Caco-2 (cell line): ENCODE data around the gene LRIG1. TPM values are rescaled to one million over a fixed set of nuclear protein-coding genes. Genes with fewer than 3 reads are reported as not detected.
A peak's percentile ranks its signal among the peaks of the same experiment; 100 is the strongest.

ENCODE experiments used
- BruUV-seq: library from RNA; stranded (reverse); fragments of 400-500 nt; replicated peaks from 2 replicates; lab custom pipeline; 2021; lab: Mats Ljungman, UMichigan
- CTCF ChIA-PET: fragments of 300-600 bp; sonication (Branson Sonifier 250); formaldehyde crosslinking; loops from one replicate; lab custom pipeline; 2022; ENCODE audit warnings: antibody characterized with exemption; lab: Charles Lee
- POLR2A ChIA-PET: fragments of 300-600 bp; sonication (Branson Sonifier 250); formaldehyde crosslinking; loops from one replicate; lab custom pipeline; 2022; ENCODE audit warnings: antibody characterized with exemption; lab: Charles Lee
- DNase-seq, 2 experiments: peaks; one replicate each; pipeline versions ENCODE4 v3.0.0 to v3.0.0-alpha.2; 2020 to 2022
- H3K27me3 ChIP-seq: replicated peaks from 2 replicates; pipeline ENCODE4 v1.6.0; 2011; ENCODE audit warnings: low read length; ENCODE audit not compliant: control insufficient read depth, insufficient read depth
- H3K36me3 ChIP-seq: 2 replicates; pipeline ENCODE4 v1.5.1; 2011; ENCODE audit warnings: low read length; ENCODE audit not compliant: control insufficient read depth, insufficient read depth
- H3K4me1 ChIP-seq: fragments of 250-450 bp; sonication (Bioruptor Pico); 2 replicates; pipeline ENCODE4 v1.5.1; 2020; ENCODE audit warnings: mild to moderate bottlenecking
- H3K4me3 ChIP-seq: 2 replicates; pipeline ENCODE4 v1.5.1; 2011; ENCODE audit warnings: low read depth, mild to moderate bottlenecking, control low read depth, low read length
- H3K9me3 ChIP-seq: fragments of 250-450 bp; sonication (Bioruptor Pico); 2 replicates; pipeline ENCODE4 v1.5.1; 2020; ENCODE audit warnings: mild to moderate bottlenecking, moderate library complexity
- H3K27ac Mint-ChIP-seq: one replicate; pipeline ENCODE4 v1.8.0; 2022; ENCODE audit warnings: mixed read lengths; ENCODE audit not compliant: unreplicated experiment
- H3K27me3 Mint-ChIP-seq: one replicate; pipeline ENCODE4 v1.8.0; 2022; ENCODE audit warnings: mixed read lengths; ENCODE audit not compliant: insufficient read depth, unreplicated experiment
- H3K36me3 Mint-ChIP-seq: one replicate; pipeline ENCODE4 v1.8.0; 2022; ENCODE audit warnings: mild to moderate bottlenecking, mixed read lengths; ENCODE audit not compliant: insufficient read depth, unreplicated experiment
- H3K4me1 Mint-ChIP-seq: one replicate; pipeline ENCODE4 v1.8.0; 2022; ENCODE audit warnings: low read depth, mixed read lengths; ENCODE audit not compliant: unreplicated experiment
- H3K4me3 Mint-ChIP-seq: one replicate; pipeline ENCODE4 v1.8.0; 2022; ENCODE audit warnings: mild to moderate bottlenecking, moderate library complexity, mixed read lengths; ENCODE audit not compliant: unreplicated experiment
- H3K9me3 Mint-ChIP-seq: one replicate; pipeline ENCODE4 v1.8.0; 2022; ENCODE audit warnings: mixed read lengths; ENCODE audit not compliant: unreplicated experiment
- CTCF ChIP-seq, 2 experiments: fragments of 200-600 bp in 1 of 2; IDR thresholded peaks; 1 replicate in 1 of 2; 2 replicates in 1 of 2; pipeline versions ENCODE4 v1.5.1 to v1.8.0; 2011 to 2022; ENCODE audit warnings: antibody characterized with exemption in 1 of 2, control low read depth in 1 of 2, inconsistent platforms in 1 of 2, low read depth in 1 of 2, low read length in 1 of 2, mild to moderate bottlenecking in 1 of 2, moderate library complexity in 1 of 2; ENCODE audit not compliant: insufficient read depth in 1 of 2, severe bottlenecking in 1 of 2, unreplicated experiment in 1 of 2
- intact Hi-C: fragments of 100-400 bp; cut with micrococcal nuclease; formaldehyde crosslinking; loops from one replicate; pipeline ENCODE4 v1.10.0; 2022; ENCODE audit not compliant: unreplicated experiment
- total RNA-seq: library from RNA; stranded (reverse); gene quantifications from 2 replicates; pipeline ENCODE4 v1.2.3, GENCODE V29; 2022

LRIG1 gene
- total RNA-seq, 1 experiment from 2014 or later, result 43.4 TPM

DNA sequence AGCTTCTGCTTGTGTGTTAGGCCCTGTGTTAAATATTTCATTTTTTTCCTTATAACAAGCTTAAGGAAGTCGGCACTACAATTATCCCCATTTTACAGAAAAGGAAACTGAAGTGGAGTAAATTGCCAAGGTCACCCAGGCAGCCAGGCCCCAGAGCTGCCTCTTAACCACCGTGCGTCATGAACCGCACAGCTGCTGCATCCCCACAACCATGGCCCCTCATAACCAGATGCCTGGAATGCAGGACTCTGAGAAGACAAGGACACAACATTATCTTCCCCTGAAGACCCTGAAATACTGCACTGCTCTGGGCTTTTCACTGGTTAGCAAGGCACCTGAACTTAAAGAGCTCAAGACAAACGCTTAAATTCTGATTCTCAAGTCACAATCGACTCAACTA, 14.6 kb downstream of the LRIG1 start:
- no peaks in the 10 kb centered on the region for H3K9me3 ChIP-seq
- H3K4me1 ChIP-seq, result peaks cover 74% of the 10 kb centered on the region
- BruUV-seq, result no TSS peak
- Mint-ChIP-seq H3K36me3 (peaks cover 7% of the 10 kb centered on the region), H3K4me3 (no peak overlapping the region), H3K27ac (no peak overlapping the region), H3K9me3 (no peaks in the 10 kb centered on the region), H3K4me1 (peaks cover 51% of the 10 kb centered on the region), H3K27me3 (no peaks in the 10 kb centered on the region)
- TF ChIP-seq CTCF (IDR thresholded peaks at IDR 0.05; ENCODE audit: insufficient read depth in 1 of 2, low read depth in 1 of 2, low read length in 1 of 2, severe bottlenecking in 1 of 2, unreplicated experiment in 1 of 2), result no peak
- H3K36me3 ChIP-seq, result no peaks in the 10 kb centered on the region; the same call in 1 of the 2 replicates
- H3K4me3 ChIP-seq, result no peak overlapping the region
- CTCF ChIA-PET, result no interaction called here
- POLR2A ChIA-PET, result no interaction called here
- no peak for DNase-seq
- intact Hi-C loops, result no loop called here
- H3K27me3 ChIP-seq, result no peaks in the 10 kb centered on the region

DNA sequence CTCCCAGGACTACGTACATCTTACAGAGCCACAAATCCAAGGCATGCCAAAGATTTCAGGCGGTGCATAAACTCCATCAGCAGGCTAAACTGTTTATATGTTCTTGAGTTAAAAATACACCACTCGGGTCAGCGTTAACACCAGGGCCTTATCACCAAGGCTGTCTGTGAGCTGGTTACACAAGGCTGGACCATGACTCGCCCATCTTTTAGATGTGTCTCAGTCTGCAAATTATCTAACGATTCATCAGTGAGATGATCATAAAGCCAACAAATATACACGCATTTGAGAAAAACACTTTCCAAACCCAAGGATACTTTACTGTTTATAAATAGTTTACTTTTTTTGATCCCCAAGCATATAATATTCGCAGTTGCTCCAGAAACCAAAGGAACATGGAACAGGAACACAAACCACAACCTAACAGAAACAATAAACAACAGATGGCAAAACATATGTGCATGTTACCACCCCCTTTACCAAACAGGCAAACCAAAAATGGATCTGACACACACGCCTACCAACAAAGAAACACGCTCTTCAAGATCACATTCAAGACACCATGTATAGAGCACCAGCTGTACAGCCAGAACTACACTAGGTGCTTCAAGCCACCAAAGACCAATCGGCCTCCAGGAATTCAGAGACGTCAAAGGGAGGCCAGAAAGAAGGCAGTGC, 15.4 kb downstream of the LRIG1 start:
- no peak for DNase-seq
- no peaks in the 10 kb centered on the region for H3K9me3 Mint-ChIP-seq
- H3K36me3 ChIP-seq, result no peaks in the 10 kb centered on the region; the same call in 1 of the 2 replicates
- BruUV-seq, result no TSS peak
- H3K27ac Mint-ChIP-seq, result peak overlapping the region; percentile 87
- H3K27me3 Mint-ChIP-seq, result no peaks in the 10 kb centered on the region
- no peak for TF ChIP-seq CTCF (IDR thresholded peaks at IDR 0.05; ENCODE audit: insufficient read depth in 1 of 2, low read depth in 1 of 2, low read length in 1 of 2, severe bottlenecking in 1 of 2, unreplicated experiment in 1 of 2)
- CTCF ChIA-PET, result no interaction called here
- H3K27me3 ChIP-seq, result no peaks in the 10 kb centered on the region
- intact Hi-C loops, result no loop called here
- POLR2A ChIA-PET, result no interaction called here
- H3K4me3 Mint-ChIP-seq, result no peak overlapping the region
- peaks cover 56% of the 10 kb centered on the region for H3K4me1 Mint-ChIP-seq
- peaks cover 7% of the 10 kb centered on the region for H3K36me3 Mint-ChIP-seq
- H3K4me3 ChIP-seq, result no peak overlapping the region
- peaks cover 72% of the 10 kb centered on the region for H3K4me1 ChIP-seq
- no peaks in the 10 kb centered on the region for H3K9me3 ChIP-seq

- H3K27me3 Mint-ChIP-seq, result no peaks in the 10 kb centered on the region
- POLR2A ChIA-PET, result no interaction called here
- BruUV-seq, result no TSS peak
Observed at GRCh38 chr3:66484106-66484844, 16.5 kb downstream of the LRIG1 start.

More at GRCh38 chr3:66484106-66484844, 16.5 kb downstream of the LRIG1 start:
- Mint-ChIP-seq H3K9me3 (no peaks in the 10 kb centered on the region), H3K36me3 (peaks cover 7% of the 10 kb centered on the region), H3K27ac (peak overlapping the region; percentile 63), H3K4me1 (peaks cover 67% of the 10 kb centered on the region), H3K4me3 (peak overlapping the region; percentile 27)
- intact Hi-C loops, result no loop called here
- H3K27me3 ChIP-seq, result no peaks in the 10 kb centered on the region
- H3K36me3 ChIP-seq, result no peaks in the 10 kb centered on the region
- H3K9me3 ChIP-seq, result no peaks in the 10 kb centered on the region
- CTCF ChIA-PET, result no interaction called here
- no peak for DNase-seq
- H3K4me3 ChIP-seq, result no peak overlapping the region
- H3K4me1 ChIP-seq, result peaks cover 82% of the 10 kb centered on the region
- no peak for TF ChIP-seq CTCF (IDR thresholded peaks at IDR 0.05; ENCODE audit: insufficient read depth in 1 of 2, low read depth in 1 of 2, low read length in 1 of 2, severe bottlenecking in 1 of 2, unreplicated experiment in 1 of 2)
